Kasumi-1 (cell line): ENCODE results near the gene PCSK1.
A peak's percentile ranks its signal among the peaks of the same experiment; 100 is the strongest.
"Not testable (repeated sequence)": the region's sequence is repeated elsewhere in the genome, so short reads cannot be mapped to it uniquely, and the experiment has no call there.

Experiments
- DNase-seq, 2 experiments: peaks; one replicate each; lab custom pipeline; 2025; lab: John Stamatoyannopoulos, UW

The PCSK1 gene

GRCh38 chr5:96372726-96373380, 60.2 kb downstream of the PCSK1 start:
- DNase-seq: no peak

DNA sequence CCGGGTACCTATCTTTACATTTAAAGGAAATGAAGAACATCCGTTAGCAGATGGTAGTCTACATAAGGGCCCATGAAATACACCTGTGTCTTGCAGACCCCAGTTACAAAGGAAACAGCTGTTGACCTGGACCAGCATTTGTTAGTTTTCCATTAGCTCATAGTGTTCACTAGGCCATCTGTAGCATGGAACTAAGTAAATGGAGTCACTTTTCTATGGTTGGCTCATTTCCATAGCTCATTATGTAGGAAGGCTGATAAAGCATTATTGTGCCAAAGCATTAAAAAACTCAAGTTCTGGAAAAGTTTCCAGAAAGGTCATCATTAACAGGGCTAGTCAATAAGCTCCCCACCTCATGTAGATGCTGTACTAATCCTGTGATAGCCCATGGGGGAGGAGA, 62.1 kb downstream of the PCSK1 start:
- DNase-seq: no peak

DNA sequence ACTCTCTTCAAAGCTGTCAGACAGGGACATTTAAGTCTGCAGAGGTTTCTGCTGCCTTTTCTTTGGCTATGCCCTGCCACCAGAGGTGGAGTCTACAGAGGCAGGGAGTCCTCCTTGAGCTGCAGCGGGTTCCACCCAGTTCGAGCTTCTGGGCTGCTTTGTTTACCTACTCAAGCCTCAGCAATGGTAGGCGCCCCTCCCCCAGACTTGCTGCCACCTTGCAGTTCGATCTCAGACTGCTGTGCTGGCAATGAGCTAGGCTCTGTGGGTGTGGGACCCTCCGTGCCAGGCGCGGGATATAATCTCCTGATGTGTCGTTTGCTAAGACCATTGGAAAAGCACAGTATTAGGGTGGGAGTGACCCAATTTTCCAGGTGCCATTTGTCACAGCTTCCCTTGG, 65.7 kb downstream of the PCSK1 start:
- not testable (repeated sequence) for DNase-seq

DNA sequence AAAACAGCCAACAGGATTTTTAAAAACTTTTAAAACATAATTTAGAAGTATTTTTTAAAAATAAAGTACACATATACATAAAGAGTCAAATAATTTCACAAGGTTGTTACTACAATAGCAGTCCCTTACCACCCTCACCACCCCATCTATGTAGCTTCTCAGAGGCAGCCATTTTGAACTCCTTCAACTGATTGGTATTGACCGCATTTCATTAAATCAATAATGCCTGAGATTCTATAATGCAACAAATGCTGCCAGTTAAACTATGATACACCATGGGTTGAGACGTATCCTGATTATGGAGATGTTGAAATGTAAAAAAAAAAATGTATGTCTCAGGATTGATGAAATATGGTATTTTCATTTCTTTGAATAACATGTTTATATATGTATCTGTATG, 78.8 kb downstream of the PCSK1 start:
- DNase-seq: no peak

DNA sequence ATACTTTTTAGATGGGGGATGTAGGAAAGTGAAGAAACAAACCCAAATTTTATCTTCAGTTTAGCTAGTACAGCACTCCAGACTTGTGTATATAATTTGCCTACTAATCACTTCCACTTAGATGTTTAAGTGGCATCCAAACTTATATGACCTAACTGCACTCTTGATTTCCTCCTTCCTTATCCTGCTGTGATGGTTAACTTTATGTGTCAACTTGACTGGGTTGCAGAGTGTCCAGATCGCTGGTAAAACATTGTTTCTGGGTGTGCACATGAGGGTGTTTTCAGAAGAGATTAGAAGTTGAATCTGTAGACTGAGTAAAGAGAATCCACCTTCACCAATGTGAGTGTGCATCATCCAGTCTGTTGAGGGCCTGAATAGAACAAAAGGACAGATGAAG, 79.8 kb downstream of the PCSK1 start:
- DNase-seq: no peak

GRCh38 chr5:96350678-96351077, 82.4 kb downstream of the PCSK1 start:
- DNase-seq: no peak

GRCh38 chr5:96348536-96348935, 84.5 kb downstream of the PCSK1 start:
- no peak for DNase-seq

GRCh38 chr5:96347502-96348292, 85.4 kb downstream of the PCSK1 start:
- DNase-seq: no peak

- peak; percentile 79 to 91 for DNase-seq
These were observed 88.1 kb downstream of the PCSK1 start for GRCh38 chr5:96344678-96345577.

GRCh38 chr5:96343094-96343493, 90.0 kb downstream of the PCSK1 start:
- no peak for DNase-seq

- no peak for DNase-seq
These were observed 90.5 kb downstream of the PCSK1 start for GRCh38 chr5:96342581-96342980.
